Body of pancreas (tissue), 4 donors: Measurements from ENCODE around the gene SNX18.
"Not testable (repeated sequence)": the region's sequence is repeated elsewhere in the genome, so short reads cannot be mapped to it uniquely, and the experiment has no call there.

Experiments
- POLR2A ChIP-seq, 3 donors: fragments of 450-650 bp; IDR thresholded peaks; one replicate each; pipeline ENCODE4 v1.6.1; 2016; ENCODE audit warnings: antibody characterized with exemption in 3 of 3, mild to moderate bottlenecking in 2 of 3
- TF ChIP-seq, protein P1 (sequence below), 7 experiments: fragments of 450-650 bp in 4 of 7; fragments of 200-600 bp in 3 of 7; sonication (generic) in 3 of 7; IDR thresholded peaks; one replicate each; pipeline ENCODE4 v1.5.1; 2016 to 2019; ENCODE audit warnings: antibody characterized with exemption in 7 of 7

DNA sequence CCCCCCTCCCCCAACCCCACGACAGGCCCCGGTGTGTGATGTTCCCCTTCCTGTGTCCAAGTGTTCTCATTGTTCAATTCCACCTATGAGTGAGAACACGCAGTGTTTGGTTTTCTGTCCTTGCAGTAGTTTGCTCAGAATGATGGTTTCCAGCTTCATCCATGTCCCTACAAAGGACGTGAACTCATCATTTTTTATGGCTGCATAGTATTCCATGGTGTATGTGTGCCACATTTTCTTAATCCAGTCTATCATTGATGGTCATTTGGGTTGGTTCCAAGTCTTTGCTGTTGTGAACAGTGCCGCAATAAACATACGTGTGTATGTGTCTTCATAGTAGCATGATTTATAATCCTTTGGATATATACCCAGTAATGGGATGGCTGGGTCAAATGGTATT, 18.8 kb downstream of the SNX18 start:
- TF ChIP-seq, protein P1, sequence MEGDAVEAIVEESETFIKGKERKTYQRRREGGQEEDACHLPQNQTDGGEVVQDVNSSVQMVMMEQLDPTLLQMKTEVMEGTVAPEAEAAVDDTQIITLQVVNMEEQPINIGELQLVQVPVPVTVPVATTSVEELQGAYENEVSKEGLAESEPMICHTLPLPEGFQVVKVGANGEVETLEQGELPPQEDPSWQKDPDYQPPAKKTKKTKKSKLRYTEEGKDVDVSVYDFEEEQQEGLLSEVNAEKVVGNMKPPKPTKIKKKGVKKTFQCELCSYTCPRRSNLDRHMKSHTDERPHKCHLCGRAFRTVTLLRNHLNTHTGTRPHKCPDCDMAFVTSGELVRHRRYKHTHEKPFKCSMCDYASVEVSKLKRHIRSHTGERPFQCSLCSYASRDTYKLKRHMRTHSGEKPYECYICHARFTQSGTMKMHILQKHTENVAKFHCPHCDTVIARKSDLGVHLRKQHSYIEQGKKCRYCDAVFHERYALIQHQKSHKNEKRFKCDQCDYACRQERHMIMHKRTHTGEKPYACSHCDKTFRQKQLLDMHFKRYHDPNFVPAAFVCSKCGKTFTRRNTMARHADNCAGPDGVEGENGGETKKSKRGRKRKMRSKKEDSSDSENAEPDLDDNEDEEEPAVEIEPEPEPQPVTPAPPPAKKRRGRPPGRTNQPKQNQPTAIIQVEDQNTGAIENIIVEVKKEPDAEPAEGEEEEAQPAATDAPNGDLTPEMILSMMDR (IDR thresholded peaks at IDR 0.05), result not testable (repeated sequence)
- TF ChIP-seq POLR2A (IDR thresholded peaks at IDR 0.05), result not testable (repeated sequence)
